IPS-15b (cell line): ENCODE measurements around the gene GLIS1.

ENCODE experiments used
- H3K27me3 ChIP-seq: one replicate; pipeline ENCODE4 v1.6.1; 2013; ENCODE audit warnings: low read length; ENCODE audit not compliant: control insufficient read depth, insufficient read depth
- H3K36me3 ChIP-seq: one replicate; pipeline ENCODE4 v1.6.1; 2013; ENCODE audit warnings: low read length; ENCODE audit not compliant: control insufficient read depth, insufficient read depth
- H3K4me1 ChIP-seq: one replicate; pipeline ENCODE4 v1.6.1; 2013; ENCODE audit warnings: mild to moderate bottlenecking, low read length; ENCODE audit not compliant: control insufficient read depth, insufficient read depth
- H3K4me3 ChIP-seq: one replicate; pipeline ENCODE4 v1.5.1; 2013; ENCODE audit warnings: low read depth, low read length
- H3K9ac ChIP-seq: one replicate; pipeline ENCODE4 v1.6.1; 2013; ENCODE audit warnings: low read depth, mild to moderate bottlenecking, low read length
- H3K9me3 ChIP-seq: one replicate; pipeline ENCODE4 v1.6.1; 2013; ENCODE audit warnings: mild to moderate bottlenecking, low read length; ENCODE audit not compliant: control insufficient read depth, insufficient read depth

GLIS1 gene

GRCh38 chr1:53728196-53728595, 10.8 kb downstream of the GLIS1 start:
- H3K4me3 ChIP-seq = no peak overlapping the region
- no peaks in the 10 kb centered on the region for H3K4me1 ChIP-seq
- H3K9me3 ChIP-seq = no peaks in the 10 kb centered on the region
- H3K27me3 ChIP-seq = no peaks in the 10 kb centered on the region
- H3K36me3 ChIP-seq = no peaks in the 10 kb centered on the region
- H3K9ac ChIP-seq = no peak overlapping the region

GRCh38 chr1:53727461-53728092, 11.4 kb downstream of the GLIS1 start:
- Histone ChIP-seq H3K9ac (no peak overlapping the region), H3K4me3 (no peak overlapping the region), H3K4me1 (no peaks in the 10 kb centered on the region), H3K36me3 (no peaks in the 10 kb centered on the region), H3K9me3 (no peaks in the 10 kb centered on the region), H3K27me3 (no peaks in the 10 kb centered on the region)

GRCh38 chr1:53726009-53726600, 12.9 kb downstream of the GLIS1 start:
- no peaks in the 10 kb centered on the region for H3K27me3 ChIP-seq
- no peaks in the 10 kb centered on the region for H3K9me3 ChIP-seq
- no peaks in the 10 kb centered on the region for H3K4me1 ChIP-seq
- H3K36me3 ChIP-seq = no peaks in the 10 kb centered on the region
- H3K4me3 ChIP-seq = no peak overlapping the region
- H3K9ac ChIP-seq = no peak overlapping the region

GRCh38 chr1:53725238-53725689, 13.7 kb downstream of the GLIS1 start:
- no peak overlapping the region for H3K4me3 ChIP-seq

GRCh38 chr1:53722025-53722424, 16.9 kb downstream of the GLIS1 start:
- H3K9me3 ChIP-seq = no peaks in the 10 kb centered on the region
- no peak overlapping the region for H3K9ac ChIP-seq
- no peaks in the 10 kb centered on the region for H3K36me3 ChIP-seq
- no peak overlapping the region for H3K4me3 ChIP-seq
- H3K27me3 ChIP-seq = no peaks in the 10 kb centered on the region
- no peaks in the 10 kb centered on the region for H3K4me1 ChIP-seq

More at GRCh38 chr1:53725238-53725689, 13.7 kb downstream of the GLIS1 start:
- no peaks in the 10 kb centered on the region for H3K27me3 ChIP-seq
- H3K9me3 ChIP-seq = no peaks in the 10 kb centered on the region
- H3K4me1 ChIP-seq = no peaks in the 10 kb centered on the region
- H3K9ac ChIP-seq = no peak overlapping the region
- H3K36me3 ChIP-seq = no peaks in the 10 kb centered on the region

GRCh38 chr1:53721088-53721487, 17.9 kb downstream of the GLIS1 start:
- no peaks in the 10 kb centered on the region for H3K4me1 ChIP-seq
- no peaks in the 10 kb centered on the region for H3K27me3 ChIP-seq
- H3K4me3 ChIP-seq = no peak overlapping the region
- H3K9ac ChIP-seq = no peak overlapping the region
- no peaks in the 10 kb centered on the region for H3K9me3 ChIP-seq
- H3K36me3 ChIP-seq = no peaks in the 10 kb centered on the region

GRCh38 chr1:53719469-53719868, 19.5 kb downstream of the GLIS1 start:
- Histone ChIP-seq H3K4me3 (no peak overlapping the region), H3K4me1 (no peaks in the 10 kb centered on the region), H3K9ac (no peak overlapping the region), H3K27me3 (no peaks in the 10 kb centered on the region), H3K36me3 (no peaks in the 10 kb centered on the region), H3K9me3 (no peaks in the 10 kb centered on the region)

- no peak overlapping the region for H3K9ac ChIP-seq
- H3K4me1 ChIP-seq = no peaks in the 10 kb centered on the region
- H3K36me3 ChIP-seq = no peaks in the 10 kb centered on the region
- no peaks in the 10 kb centered on the region for H3K9me3 ChIP-seq
- H3K27me3 ChIP-seq = no peaks in the 10 kb centered on the region
- no peak overlapping the region for H3K4me3 ChIP-seq
Measured at GRCh38 chr1:53718443-53718842, 20.5 kb downstream of the GLIS1 start.

- no peak overlapping the region for H3K4me3 ChIP-seq
- no peak overlapping the region for H3K9ac ChIP-seq
- H3K27me3 ChIP-seq = no peaks in the 10 kb centered on the region
- no peaks in the 10 kb centered on the region for H3K4me1 ChIP-seq
- H3K36me3 ChIP-seq = no peaks in the 10 kb centered on the region
- no peaks in the 10 kb centered on the region for H3K9me3 ChIP-seq
Measured at GRCh38 chr1:53717025-53717804, 21.7 kb downstream of the GLIS1 start.

- Histone ChIP-seq H3K9me3 (no peaks in the 10 kb centered on the region), H3K4me1 (no peaks in the 10 kb centered on the region), H3K36me3 (no peaks in the 10 kb centered on the region), H3K4me3 (no peak overlapping the region), H3K27me3 (no peaks in the 10 kb centered on the region), H3K9ac (no peak overlapping the region)
Measured at GRCh38 chr1:53716150-53716549, 22.8 kb downstream of the GLIS1 start.

- Histone ChIP-seq H3K4me1 (no peaks in the 10 kb centered on the region), H3K27me3 (no peaks in the 10 kb centered on the region), H3K36me3 (no peaks in the 10 kb centered on the region), H3K9ac (no peak overlapping the region), H3K9me3 (no peaks in the 10 kb centered on the region), H3K4me3 (no peak overlapping the region)
Measured at GRCh38 chr1:53715478-53715877, 23.5 kb downstream of the GLIS1 start.

- no peaks in the 10 kb centered on the region for H3K4me1 ChIP-seq
- no peaks in the 10 kb centered on the region for H3K27me3 ChIP-seq
- H3K9ac ChIP-seq = no peak overlapping the region
- H3K4me3 ChIP-seq = no peak overlapping the region
- no peaks in the 10 kb centered on the region for H3K9me3 ChIP-seq
- H3K36me3 ChIP-seq = no peaks in the 10 kb centered on the region
Measured at GRCh38 chr1:53712276-53712675, 26.7 kb downstream of the GLIS1 start.
